GM18858 (cell line): ENCODE measurements around the gene RBM41.
"Not testable (repeated sequence)": the region's sequence is repeated elsewhere in the genome, so short reads cannot be mapped to it uniquely, and the experiment has no call there.

Experiments
- ATAC-seq: cut with Tn5 transposase; IDR thresholded peaks from one replicate; pipeline ENCODE4 v1.9.1; 2021; ENCODE audit not compliant: unreplicated experiment

RBM41 gene

DNA sequence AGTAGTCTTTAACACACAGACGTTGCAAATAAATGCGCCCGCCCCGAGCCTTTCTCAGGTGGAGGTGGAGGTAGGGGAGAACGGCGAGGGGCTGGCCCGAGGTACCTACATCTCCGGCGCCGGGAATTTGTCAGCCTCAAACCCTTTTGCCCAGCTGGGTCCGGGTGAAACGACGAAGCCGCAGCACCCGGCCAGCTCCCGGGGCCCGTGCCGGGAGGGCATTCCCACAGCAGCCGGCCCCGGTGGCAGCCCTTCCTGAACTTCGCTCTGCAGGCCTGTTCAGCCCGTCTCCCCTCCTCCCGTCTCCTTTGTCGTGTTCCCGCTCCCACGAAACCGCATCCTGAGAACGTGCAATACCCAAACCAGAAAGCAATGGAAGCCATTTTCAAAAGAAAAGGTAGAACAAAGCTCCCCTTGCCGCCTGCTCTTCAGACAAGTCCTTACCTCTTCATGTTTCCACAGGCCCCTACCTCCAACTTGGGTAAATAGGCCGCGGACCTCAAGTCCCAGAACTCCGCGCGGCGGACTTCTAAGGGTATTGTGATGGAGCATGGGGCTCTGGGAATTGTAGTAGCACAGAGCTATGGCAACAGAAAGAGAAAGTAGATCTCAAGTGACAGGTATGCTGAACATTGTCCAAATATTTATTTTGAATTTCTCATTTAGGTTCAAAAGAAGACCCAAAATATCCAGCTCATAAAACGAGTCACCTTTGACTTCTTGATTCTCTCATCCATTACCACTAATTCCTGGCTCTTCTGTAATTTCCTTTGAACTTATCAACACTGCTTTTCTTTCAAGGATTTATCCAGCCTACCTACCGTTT, at the start of gene RBM41:
TSS of gene RBM41 (minus strand) at position 501 of the 826 bp plus-strand sequence. CDS start at position 452, 49 bp downstream.
- ATAC-seq = peak; percentile 100

DNA sequence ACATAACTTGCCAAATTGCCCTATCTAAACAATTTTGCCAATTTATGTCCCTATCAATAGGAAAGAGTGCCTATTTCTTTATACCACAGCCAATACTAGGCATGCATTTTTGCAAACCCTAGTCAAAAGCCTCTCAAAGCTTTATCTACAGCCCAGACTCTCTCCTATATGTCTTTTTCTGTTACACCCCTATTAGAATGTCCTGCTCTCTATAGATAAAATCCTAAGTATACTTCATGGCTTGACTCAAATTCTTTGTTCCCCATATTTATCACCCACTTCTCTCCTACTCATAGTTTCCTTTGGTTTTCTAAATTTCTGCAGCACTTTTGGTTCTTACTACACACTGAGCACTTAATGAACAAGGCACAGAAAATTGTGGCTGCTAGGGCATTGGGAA, 49.6 kb upstream of the RBM41 start:
- ATAC-seq = no peak

DNA sequence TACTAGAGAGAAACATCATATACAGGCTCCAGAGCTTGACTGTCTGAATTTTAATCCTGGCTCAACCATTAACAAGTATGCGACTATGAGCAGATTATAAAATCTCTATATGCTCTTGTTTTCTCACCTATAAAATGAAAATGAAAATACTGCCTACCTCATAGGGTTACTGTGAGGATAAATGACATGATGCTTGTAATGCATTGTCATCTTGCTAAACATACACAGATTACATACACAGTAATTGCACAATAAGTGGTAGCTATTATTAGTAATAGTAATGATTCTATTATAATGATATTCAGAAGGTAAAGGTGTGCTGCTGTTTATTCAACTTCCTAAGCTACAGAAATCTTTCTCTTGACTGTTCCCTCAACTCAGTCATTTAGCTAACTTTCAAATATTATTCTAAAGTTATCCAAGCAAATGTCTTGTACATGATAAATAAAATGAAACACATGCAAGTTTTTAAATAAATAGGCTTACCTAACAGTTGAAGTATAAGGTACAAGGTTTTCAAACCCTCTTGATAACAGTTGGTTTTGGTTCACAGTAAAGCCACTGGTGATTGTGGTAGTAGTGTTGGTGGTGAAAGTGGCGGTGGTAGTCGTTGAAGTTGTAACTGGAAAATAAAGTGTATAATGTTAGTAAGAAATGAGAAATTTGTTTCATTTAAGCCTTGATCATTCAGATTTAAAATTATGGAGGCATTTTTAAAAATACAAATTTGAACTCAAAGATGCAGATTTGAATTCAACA, 48.7 kb upstream of the RBM41 start:
- no peak for ATAC-seq

DNA sequence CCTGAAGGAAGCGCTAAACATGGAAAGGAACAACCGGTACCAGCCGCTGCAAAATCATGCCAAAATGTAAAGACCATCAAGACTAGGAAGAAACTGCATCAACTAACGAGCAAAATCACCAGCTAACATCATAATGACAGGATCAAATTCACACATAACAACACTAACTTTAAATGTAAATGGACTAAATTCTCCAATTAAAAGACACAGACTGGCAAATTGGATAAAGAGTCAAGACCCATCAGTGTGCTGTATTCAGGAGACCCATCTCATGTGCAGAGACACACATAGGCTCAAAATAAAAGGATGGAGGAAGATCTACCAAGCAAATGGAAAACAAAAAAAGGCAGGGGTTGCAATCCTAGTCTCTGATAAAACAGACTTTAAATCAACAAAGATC, 39.0 kb upstream of the RBM41 start:
- ATAC-seq = not testable (repeated sequence)

- ATAC-seq = not testable (repeated sequence)
Observed at GRCh38 chrX:107155621-107156430, 37.2 kb upstream of the RBM41 start.

DNA sequence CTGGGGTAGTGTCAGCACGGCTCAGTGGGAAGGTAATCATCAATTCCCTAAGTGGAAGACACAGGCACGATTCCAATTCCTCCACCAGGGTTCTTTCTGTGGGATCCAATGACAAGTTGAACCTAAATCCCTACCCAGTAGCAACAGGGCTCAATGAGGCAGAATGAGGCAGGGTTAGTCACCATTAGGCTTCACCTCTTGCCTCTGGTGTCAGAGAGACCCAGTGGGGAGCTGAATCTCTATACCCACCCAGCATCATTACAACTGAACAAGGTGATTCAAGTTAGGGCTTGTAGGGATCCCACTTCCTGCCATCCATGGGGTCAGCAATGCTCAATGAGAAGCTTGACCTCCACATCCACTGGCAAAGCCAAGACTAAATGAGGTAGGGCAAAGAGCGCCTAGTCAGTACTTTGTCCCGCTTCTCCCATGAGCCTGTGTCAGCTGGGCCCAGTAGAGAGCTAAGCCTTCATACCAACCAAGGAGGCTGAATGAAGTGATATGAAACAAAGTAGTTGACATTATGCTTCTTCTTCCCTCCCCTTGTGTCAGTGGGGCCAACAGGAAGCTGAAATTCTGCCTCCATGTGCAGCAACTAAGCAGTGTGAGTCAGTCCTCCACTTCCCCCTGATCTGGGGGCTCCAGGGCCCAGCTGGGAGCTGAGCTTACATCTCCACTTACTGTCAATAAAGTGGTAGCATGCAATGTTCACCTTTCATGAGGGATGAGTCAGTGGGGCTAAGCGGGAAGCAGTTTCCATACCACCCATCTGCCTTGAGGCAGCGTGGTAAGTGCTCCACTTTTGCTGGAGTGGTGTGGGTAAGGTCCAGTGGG, 36.4 kb upstream of the RBM41 start:
- ATAC-seq = no peak

GRCh38 chrX:107153005-107153404, 34.4 kb upstream of the RBM41 start:
- ATAC-seq = no peak

GRCh38 chrX:107146670-107147069, 28.0 kb upstream of the RBM41 start:
- ATAC-seq = no peak

DNA sequence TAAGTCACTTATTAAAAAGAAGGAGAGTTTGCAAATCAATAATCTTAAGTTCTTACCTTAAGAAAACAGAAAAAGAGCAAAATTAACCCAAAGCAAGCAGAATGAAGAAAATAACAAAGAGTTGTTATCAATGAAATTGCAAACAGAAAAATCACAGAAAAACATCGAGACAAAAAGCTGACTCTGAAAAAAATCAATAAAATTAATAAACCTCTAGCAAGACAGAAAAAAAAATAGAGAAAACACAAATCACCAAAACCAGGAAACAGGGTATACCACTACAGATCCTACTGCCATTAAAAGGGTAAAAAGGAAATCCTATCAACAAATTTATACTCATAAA, 17.3 kb upstream of the RBM41 start:
- no peak for ATAC-seq

- ATAC-seq = no peak
Observed at GRCh38 chrX:107135049-107135964, 16.7 kb upstream of the RBM41 start.

DNA sequence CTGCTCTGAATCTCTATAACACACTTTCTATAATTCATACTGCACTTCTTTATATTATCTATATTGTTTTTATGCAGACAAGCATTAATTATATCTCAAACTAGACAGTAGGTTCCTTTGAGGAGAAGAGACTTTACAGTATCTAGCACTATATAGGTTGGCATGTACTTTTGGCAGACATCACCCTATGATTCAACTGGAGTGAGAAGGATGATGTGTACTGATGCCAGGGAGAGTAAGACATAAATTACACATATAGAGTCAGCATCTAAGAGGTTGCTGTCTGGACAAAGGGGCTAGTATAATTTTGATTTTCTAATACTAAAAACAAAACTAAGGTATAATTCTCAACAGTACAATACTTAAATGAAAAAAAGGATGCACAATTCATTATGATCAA, 5.1 kb upstream of the RBM41 start:
- no peak for ATAC-seq

GRCh38 chrX:107119283-107119682, 661 bp upstream of the RBM41 start:
- no peak for ATAC-seq

GRCh38 chrX:107117993-107118321, 665 bp downstream of the RBM41 start:
- ATAC-seq = no peak

GRCh38 chrX:107107459-107107858, 11.2 kb downstream of the RBM41 start:
- no peak for ATAC-seq

DNA sequence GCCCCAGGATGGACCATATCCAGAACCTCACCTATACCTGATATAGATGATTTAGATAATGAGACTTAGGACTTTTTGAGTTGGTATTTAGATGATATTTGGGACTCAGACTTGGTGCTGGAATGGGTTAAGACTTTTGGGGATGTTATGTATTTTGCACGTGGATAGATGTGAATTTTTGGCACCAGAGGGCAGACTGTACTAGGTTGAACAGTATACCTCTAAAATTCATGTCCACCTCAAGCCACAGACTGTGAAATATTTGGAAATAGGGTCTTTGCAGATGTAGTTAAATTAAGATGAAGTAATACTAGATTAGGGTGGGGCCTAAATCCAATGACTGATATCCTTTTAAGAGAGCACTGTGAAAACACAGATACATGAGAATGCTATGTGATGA, 15.6 kb downstream of the RBM41 start:
- no peak for ATAC-seq

DNA sequence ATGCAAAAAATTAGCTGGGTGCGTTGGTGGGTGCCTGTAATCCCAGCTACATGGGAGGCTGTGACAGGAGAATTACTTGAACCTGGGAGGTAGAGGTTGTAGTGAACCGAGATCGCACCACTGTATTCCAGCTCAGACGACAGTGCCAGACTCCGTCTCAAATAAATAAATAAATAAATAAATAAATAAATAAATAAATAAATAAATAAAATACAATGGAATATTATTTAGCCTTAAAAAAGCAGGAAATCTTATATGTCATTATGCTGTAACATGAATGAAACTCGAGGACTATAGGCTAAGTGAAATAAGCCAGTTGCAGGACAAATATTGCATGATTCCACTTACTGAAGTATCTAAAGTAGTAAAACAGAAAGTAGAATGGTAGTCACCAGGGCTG, 42.5 kb downstream of the RBM41 start:
- ATAC-seq = no peak

DNA sequence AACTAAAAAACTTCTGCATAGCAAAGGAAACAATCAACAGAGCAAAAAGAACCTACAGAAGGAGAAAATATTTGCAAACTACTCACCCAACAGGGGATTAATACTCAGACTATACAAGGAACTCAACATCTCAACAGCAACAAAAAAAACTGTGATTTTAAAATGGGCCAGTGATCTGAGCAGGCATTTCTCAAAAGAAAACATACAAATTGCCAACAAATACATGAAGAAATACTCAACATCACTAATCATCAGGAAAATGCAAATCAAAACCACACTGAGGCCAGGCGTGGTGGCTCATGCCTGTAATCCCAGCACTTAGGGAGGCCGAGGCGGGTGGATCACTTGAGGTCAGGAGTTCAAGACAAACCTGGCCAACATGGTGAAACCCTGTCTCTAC, 60.9 kb downstream of the RBM41 start:
- ATAC-seq = not testable (repeated sequence)

GRCh38 chrX:107054978-107055377, 63.6 kb downstream of the RBM41 start:
- ATAC-seq = no peak

GRCh38 chrX:107050195-107050709, 68.4 kb downstream of the RBM41 start:
- no peak for ATAC-seq

GRCh38 chrX:107047622-107048021, 71.0 kb downstream of the RBM41 start:
- ATAC-seq = no peak
